GM19099 (cell line): ENCODE measurements around the gene CDH4.

Experiments
- POLR2A ChIP-seq: IDR thresholded peaks from 3 replicates; pipeline ENCODE4 v1.6.1; 2011; ENCODE audit warnings: low read depth; ENCODE audit not compliant: insufficient read length; ENCODE audit errors: extremely low read depth

Gene CDH4

GRCh38 chr20:61816606-61817460 lies 564.8 kb downstream of the CDH4 start:
- no peak for TF ChIP-seq POLR2A

DNA sequence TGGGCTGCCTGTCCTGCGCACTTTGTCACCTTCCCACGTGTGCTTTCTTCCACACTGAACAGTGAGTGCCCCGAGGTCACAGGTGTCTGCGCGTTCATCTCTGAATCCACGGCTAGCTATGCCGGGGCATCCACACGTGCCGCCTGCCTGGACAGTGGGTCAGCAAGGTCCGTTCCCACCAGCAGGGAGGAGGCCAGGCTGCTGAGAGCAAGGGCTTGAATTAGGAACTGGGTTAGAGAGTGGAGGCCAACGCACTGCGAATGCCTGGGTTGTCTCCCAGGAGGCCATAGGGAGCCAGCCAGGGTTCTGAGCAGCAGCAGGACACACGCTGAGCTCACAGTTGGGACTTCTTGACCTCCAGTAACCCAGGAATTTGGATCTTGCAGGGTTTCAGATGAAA lies 565.5 kb downstream of the CDH4 start:
- no peak for TF ChIP-seq POLR2A

GRCh38 chr20:61818746-61819573 lies 566.9 kb downstream of the CDH4 start:
- no peak for TF ChIP-seq POLR2A

DNA sequence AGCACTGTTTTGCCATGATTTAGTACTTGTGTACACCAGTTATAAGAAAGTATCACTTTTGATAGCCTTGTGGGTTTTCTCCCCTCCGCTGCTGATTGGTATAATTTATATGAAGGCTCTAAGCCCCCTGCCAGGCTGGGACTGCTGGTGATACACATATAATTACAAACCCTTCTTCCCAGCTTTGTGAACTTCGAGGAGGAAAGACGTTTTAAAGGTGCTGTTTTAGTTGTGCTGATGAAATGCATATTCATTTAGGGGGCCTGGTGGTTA lies 567.4 kb downstream of the CDH4 start:
- no peak for TF ChIP-seq POLR2A

GRCh38 chr20:61819921-61820825 lies 568.1 kb downstream of the CDH4 start:
- no peak for TF ChIP-seq POLR2A

- TF ChIP-seq POLR2A, result no peak
Observed at GRCh38 chr20:61821735-61822134, 569.7 kb downstream of the CDH4 start.

DNA sequence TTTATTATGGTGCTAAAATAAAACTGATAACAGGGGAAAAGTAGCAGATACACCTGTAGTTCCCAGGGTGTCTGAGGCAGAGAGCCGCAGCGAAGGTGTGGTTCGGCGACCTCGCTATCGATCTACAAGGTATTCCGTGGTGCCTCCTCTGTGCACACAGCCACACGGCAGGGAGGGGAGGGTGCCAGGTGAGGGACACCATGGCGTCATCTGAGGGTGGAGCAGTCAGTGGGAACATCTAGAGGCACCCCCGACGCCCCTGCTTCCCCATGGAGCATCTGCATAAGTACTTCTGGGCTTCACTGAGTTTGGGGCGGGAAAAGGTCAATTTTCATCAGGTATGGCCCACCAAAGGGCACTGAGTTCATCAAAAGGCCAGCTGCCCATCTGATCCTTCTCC lies 570.3 kb downstream of the CDH4 start:
- no peak for TF ChIP-seq POLR2A

DNA sequence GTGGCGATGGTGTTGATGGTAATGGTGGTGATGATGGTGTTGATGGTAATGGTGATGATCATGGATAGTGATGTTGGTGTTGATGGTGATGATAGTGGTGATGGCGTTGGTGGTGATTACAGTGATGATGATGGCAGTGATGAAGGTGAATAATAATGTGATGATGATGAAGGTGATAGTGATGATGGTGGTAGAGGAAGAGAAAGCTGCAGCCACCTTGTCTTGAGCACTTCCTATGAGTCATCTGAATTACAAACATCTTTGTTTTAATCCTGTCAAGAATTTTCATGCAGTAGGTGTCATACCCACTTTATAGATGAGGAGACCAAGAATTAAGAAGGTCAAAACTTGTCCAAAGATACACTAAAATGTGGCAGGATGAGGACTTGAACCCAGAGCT lies 571.2 kb downstream of the CDH4 start:
- no peak for TF ChIP-seq POLR2A

DNA sequence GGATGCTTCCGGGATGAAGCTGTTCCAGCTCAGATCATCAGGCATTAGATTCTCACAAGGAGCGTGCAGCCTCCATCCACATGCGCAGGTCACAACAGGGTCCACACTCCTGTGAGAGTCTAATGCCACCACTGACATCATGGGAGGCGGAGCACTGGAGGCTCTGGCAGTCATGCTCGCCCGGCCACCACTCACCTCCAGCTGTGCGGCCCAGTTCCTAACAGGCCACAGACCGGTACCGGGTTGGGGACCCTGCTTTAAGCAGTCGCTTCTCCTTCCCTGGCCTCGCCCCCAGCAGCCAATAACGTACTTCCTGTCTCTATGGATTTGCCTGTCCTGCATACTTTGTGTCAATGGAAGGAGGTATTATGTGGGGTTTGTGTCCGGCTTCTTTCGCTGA lies 576.8 kb downstream of the CDH4 start:
- no peak for TF ChIP-seq POLR2A

GRCh38 chr20:61829526-61829925 lies 577.5 kb downstream of the CDH4 start:
- TF ChIP-seq POLR2A, result no peak

DNA sequence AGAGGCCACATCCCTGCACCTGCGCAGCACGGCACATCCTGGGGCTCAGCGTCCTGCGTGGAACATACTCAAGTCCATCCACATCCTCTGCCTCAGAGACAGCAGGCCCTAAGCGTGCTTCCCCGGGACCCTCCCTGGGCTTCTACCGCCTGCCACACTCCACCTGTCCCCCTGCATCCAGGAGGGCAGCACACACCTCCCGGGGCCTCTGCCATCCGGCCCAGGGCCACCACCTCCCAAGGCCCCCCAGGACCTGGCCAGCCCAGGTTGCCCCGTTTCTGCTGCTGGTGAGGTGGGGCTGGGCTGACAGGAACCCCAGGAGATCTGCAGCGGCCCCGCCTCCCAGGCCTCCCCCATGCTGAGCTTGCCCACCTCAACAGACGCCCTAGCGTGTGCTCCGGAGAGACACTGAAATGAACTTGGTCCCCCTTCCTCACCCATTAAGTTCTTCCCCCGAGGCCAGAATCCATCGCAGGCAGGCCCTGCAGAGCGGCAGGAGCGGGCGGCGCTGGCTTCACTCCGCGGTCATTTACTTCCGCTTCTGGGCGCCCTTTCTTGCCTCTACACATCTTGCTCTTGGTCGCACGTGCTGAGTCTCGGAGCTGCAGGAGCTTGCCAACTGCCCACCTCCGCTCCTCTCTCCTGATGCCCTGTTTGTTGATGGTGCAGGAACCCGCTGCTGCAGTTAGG lies 578.3 kb downstream of the CDH4 start:
- TF ChIP-seq POLR2A, result no peak

- TF ChIP-seq POLR2A, result no peak
Observed at GRCh38 chr20:61830991-61831390, 578.9 kb downstream of the CDH4 start.

DNA sequence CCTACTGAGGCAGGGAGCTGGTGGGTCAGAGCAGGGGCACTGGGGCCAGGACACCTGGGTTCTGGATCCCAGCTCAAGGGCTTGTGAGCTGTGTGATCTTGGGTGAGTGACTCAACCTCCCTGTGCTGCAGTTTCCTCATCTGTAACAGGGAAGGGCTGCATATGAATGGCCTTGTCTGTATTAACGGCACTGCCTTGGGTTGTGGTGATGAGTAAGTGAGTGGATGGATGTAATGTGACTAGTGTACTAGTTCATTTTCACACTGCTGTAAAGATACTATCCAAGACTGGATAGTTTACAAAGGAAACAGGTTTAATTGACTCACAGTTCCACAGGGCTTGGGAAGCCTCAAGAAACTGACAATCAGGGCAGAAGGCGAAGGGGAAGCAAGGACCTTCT lies 580.1 kb downstream of the CDH4 start:
- TF ChIP-seq POLR2A, result no peak

DNA sequence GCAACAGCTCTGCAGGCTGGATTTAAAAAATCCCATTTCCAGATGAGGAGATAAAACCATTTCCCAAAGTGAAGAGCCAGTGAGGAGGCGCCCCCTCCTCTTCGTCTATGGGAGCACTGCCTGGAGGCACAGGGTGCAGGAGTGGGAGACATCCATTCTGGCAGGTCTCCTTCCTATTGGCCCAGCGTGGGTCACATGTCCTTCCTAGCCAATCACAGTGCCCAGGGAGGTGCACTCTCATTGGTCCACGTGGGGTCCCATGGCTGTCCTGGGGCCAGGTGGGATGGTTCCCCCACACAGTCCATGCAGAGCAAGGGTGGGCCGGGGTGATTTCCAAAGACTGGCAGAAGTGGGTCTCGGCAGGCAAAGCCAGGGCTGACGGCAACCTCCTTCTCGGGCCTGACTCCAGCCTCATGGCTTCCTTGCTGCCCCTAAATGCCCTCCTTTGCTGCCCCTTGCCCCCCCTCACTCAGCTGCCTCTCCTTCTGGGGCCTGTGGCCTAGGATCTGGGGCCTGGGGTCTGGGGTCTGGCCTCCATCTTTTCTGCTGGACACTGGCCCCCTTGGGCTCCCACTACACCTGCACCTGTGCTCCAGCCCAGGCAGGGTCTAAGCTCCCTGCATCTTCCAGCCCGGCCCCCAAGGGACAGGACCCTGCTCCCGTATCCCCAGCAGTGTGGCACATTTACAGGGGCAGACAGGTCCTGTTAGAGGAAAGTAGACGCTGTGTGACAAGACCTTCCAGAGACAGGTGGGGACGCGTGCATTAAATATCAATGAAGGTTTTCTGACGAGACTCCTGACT lies 581.9 kb downstream of the CDH4 start:
- TF ChIP-seq POLR2A, result no peak
